KOPT-K1 (cell line): ENCODE measurements around the gene PLXND1.

Experiments
- H3K27ac ChIP-seq: fragments of 200-600 bp; sonication (generic); 2 replicates; pipeline ENCODE4 v1.5.1; 2016; ENCODE audit warnings: antibody characterized with exemption, mild to moderate bottlenecking, low read depth, low read length; ENCODE audit not compliant: poor library complexity, severe bottlenecking
- H3K36me3 ChIP-seq: fragments of 200-600 bp; sonication (generic); 2 replicates; pipeline ENCODE4 v1.5.1; 2017; ENCODE audit warnings: antibody characterized with exemption, mild to moderate bottlenecking, low read length, moderate library complexity; ENCODE audit not compliant: insufficient read depth
- H3K9me3 ChIP-seq: fragments of 200-600 bp; sonication (generic); 2 replicates; pipeline ENCODE4 v1.5.1; 2017; ENCODE audit warnings: antibody characterized with exemption, low read length, mild to moderate bottlenecking; ENCODE audit not compliant: insufficient read depth, poor library complexity, severe bottlenecking

Gene PLXND1

DNA sequence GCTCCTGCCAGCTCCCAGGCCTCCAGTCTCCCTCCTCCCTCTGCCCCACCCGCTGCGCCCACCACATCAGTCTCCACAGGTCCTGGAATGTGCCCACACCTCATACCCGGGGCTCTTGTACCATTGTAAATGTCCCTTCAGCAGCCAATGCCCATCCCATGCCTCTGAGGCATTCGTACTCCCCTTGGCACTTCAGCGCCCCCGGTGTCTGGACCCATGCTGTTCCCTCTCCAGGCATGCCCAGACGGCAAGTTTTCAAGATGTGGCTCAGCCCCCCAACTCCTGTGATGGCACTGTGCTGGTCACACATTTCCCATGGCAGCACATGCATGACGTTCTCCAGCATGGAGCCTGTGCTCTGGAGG, 13.3 kb downstream of the PLXND1 start:
- no peaks in the 10 kb centered on the region for H3K36me3 ChIP-seq
- H3K27ac ChIP-seq = no peak overlapping the region
- no peaks in the 10 kb centered on the region for H3K9me3 ChIP-seq

DNA sequence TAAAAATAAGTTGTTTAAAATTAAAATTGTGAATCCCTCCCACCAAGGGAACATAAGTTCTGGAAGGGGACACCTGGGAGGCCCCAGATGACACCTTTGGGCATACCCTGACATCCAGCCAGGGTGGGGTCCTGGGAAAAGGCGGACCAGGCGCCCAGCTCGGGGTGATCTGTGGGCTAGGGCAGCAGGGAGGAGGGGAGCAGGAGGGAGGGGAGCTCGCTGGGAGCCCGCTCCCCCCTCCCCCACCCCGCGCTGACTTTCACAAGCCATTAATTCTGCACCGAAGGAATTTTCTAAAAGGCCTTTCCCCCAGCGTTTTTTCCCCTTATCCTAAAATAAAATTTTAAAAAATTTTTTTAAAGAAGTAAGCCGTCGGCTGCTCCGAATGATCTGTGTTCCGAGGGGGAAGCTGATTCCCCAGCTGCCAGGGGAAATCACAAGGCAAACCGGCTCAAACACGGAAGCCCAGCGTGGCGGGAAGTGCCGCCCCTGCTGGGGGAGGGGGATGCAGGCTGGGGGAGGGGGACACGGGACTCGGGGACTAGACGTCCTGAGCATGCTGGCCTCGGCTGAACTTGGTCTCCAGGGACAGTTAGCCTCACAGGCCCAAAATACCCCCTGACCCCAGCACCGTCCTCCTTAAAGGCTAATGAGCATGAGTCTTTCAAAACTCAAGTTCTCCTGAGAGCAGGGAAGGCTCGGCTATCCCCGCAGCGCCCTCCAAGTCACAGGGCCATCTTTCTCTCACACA, 13.9 kb downstream of the PLXND1 start:
- H3K27ac ChIP-seq = no peak overlapping the region

DNA sequence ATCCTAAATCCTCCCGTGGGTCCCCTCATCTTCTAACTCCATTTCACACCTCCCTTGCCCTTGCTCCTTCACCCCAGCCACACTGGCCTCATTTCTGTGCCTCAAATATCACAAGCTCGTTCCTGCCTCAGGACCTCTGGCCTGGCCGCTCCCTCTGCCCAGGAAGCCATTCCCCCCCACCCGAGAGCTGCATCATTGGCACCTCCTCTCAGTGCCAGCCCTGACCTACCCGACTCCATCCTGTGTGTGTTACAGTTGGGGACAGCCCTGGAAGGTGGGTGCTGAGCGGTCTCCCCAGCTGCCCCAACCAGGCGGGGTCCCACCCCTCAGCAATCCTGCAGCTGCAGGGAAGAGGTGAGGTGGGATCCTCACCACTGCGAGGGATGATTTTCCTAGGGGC, 14.5 kb downstream of the PLXND1 start:
- Histone ChIP-seq H3K9me3 (no peaks in the 10 kb centered on the region), H3K36me3 (no peaks in the 10 kb centered on the region), H3K27ac (no peak overlapping the region)

More for the DNA sequence above, 13.9 kb downstream of the PLXND1 start:
- Histone ChIP-seq H3K36me3 (no peaks in the 10 kb centered on the region), H3K9me3 (no peaks in the 10 kb centered on the region)

- no peak overlapping the region for H3K27ac ChIP-seq
- no peaks in the 10 kb centered on the region for H3K36me3 ChIP-seq
- H3K9me3 ChIP-seq = no peaks in the 10 kb centered on the region
Observed at GRCh38 chr3:129590215-129590614, 16.3 kb downstream of the PLXND1 start.

DNA sequence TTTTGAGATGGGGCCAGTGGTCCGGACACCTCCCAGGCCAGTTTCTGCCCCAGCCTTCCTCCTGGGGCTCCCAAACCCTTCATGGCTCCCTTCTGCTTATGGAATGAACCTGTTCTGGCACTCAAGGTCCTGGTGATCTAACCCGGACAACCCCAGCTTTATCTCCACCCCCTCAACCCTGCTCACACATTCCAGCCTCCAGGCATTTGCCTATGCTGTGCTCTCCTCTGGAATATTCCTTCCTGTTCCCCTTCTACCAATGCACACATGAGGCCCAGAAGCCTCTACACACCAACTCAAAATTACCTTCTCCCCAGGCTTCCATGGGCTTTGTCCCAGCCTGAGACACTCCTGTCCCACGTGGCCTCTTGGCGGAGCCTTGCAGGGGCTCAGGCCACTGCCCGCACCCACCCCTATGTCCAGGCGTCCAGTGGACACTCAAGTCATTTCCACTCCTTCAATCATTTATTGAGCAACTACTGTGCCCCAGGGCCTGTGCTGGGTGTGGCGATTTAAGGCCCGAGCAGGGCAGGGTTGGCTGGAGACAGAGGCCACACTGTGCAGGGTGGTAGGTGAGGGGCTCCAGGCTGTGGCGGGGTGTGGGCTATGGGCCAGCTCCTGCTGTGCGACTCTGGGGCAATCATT, 18.8 kb downstream of the PLXND1 start:
- no peaks in the 10 kb centered on the region for H3K36me3 ChIP-seq
- H3K27ac ChIP-seq = no peak overlapping the region
- no peaks in the 10 kb centered on the region for H3K9me3 ChIP-seq

DNA sequence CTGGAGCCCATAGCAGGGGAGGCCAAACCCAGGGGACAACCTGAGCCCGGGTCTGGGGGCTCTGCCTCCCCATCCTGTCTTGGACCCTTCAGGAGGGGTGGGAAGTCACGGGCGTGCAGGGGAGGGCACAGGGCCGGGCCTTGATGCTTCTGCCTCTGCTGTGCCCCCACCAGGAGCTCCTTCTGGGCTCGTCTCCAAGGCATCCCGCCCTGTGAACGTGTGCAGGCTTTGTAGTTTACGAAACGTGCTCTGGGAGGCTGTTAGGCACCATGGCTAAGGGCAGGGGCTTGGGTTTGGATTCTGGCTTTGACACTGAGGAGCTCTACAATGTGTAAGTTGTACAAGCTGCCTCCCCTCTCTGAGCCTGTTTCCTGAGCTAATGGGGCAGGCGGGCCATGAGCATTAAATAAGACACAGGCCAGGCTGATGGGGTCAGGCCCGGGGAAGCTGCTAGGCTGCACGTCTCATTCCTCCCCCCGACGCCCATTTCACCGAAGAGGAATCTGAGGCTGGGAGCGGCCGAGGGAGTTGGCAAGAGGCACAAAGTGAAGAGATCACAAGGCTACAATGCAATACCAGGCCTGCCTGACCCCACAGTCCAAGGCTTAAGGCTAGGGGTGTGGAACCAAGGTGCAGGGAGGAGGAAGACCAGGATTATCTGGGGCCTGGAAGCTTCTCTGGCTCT, 19.6 kb downstream of the PLXND1 start:
- Histone ChIP-seq H3K27ac (no peak overlapping the region), H3K36me3 (no peaks in the 10 kb centered on the region), H3K9me3 (no peaks in the 10 kb centered on the region)

- Histone ChIP-seq H3K27ac (no peak overlapping the region), H3K36me3 (no peaks in the 10 kb centered on the region), H3K9me3 (no peaks in the 10 kb centered on the region)
Observed at GRCh38 chr3:129585949-129586657, 20.4 kb downstream of the PLXND1 start.

GRCh38 chr3:129584631-129585030, 21.8 kb downstream of the PLXND1 start:
- H3K9me3 ChIP-seq = no peaks in the 10 kb centered on the region
- no peaks in the 10 kb centered on the region for H3K36me3 ChIP-seq
- H3K27ac ChIP-seq = no peak overlapping the region

DNA sequence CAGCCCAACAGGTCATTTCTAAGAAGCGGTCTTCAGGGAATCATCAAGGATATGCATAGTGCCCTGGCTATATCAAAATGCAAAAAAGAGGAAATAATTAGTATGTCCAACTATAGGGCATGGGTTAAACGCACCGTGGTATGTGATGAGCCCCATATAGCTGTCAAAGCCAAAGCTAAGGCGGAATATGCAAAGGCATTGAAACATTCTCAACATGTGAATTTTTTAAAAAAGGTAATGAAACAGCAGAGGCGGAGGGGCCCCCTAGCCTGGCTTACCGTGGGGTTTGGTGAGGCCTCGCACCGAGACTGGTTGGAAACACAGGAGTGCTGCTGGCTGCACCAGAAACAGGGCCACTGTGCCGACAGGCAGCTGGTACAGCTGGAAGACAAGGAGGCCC, 23.2 kb downstream of the PLXND1 start:
- H3K36me3 ChIP-seq = no peaks in the 10 kb centered on the region
- H3K27ac ChIP-seq = no peak overlapping the region
- no peaks in the 10 kb centered on the region for H3K9me3 ChIP-seq

DNA sequence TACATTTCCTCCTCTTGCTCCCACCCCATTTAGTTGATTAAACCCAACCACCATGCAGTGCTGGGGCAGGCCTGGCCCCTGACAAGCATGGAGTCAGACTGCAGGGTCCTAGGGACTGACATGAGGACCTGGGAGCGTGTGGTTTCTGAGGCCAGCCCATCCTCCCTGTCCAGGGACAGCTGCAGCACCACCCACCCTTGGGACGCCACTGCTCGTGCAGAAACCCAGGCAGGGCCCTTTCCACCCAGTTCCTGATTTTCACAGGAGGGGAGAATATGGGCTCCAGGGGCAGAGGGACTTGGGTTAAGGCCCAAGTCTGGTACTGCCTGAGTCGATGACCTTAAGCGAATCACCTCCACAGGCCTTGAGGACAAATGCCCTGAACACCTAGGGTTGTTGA, 23.7 kb downstream of the PLXND1 start:
- Histone ChIP-seq H3K27ac (no peak overlapping the region), H3K36me3 (no peaks in the 10 kb centered on the region), H3K9me3 (no peaks in the 10 kb centered on the region)

DNA sequence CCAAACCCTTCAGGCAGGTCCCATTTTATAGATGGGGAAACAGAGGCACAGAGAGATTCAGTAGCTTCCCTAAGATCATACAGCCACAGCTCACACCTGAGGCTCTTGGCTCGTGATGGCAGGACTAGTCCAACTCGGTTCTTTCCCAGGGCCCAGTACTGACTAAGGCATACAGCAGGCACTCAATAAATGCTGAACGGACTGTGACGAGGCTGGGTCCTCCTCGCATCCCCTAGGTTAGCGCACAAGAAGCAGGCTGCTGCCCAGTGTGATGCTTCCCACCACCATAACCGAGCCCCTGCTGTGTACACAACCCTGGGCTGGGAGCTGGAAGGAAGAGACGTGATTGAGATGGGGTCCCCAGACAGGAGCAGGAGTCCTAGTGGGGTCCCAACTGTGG, 24.9 kb downstream of the PLXND1 start:
- H3K9me3 ChIP-seq = no peaks in the 10 kb centered on the region
- no peaks in the 10 kb centered on the region for H3K36me3 ChIP-seq
- H3K27ac ChIP-seq = no peak overlapping the region

GRCh38 chr3:129579991-129580390, 26.5 kb downstream of the PLXND1 start:
- H3K9me3 ChIP-seq = no peaks in the 10 kb centered on the region
- H3K36me3 ChIP-seq = no peaks in the 10 kb centered on the region
- H3K27ac ChIP-seq = no peak overlapping the region

GRCh38 chr3:129577925-129578786, 28.3 kb downstream of the PLXND1 start:
- no peaks in the 10 kb centered on the region for H3K36me3 ChIP-seq
- no peaks in the 10 kb centered on the region for H3K9me3 ChIP-seq
- H3K27ac ChIP-seq = peak overlapping the region; percentile 80

DNA sequence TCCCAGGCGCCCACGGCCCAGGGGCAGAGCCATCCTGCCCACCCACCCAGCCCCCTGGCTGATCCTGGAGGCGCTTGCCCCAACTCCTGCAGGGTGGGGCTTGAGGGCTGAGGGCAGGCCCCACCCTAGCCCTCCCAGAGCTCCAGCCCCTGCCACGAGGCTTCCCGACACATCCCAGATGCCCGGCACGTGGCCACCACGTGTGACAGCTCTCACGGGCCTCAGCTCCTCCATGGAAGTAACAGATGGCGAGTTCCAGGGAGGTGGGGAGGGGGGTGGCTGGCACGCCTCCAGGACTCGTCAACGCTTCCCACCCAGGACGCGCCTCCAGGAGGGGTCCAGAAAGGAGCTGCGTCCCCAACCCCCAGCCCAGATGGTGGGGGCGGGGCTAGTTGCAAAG, 29.1 kb downstream of the PLXND1 start:
- Histone ChIP-seq H3K27ac (peak overlapping the region; percentile 80), H3K36me3 (no peaks in the 10 kb centered on the region), H3K9me3 (no peaks in the 10 kb centered on the region)
